NCI-H2227 treated with DMSO at 0.1 percent for 48 hours (cell line): ENCODE results near the gene ZBTB16.
"Not testable (repeated sequence)": the region's sequence is repeated elsewhere in the genome, so short reads cannot be mapped to it uniquely, and the experiment has no call there.

Source experiments
- DNase-seq: peaks from one replicate; lab custom pipeline; 2025; lab: John Stamatoyannopoulos, UW

The ZBTB16 gene

GRCh38 chr11:114042234-114042633 is 17.3 kb upstream of the ZBTB16 start:
- no peak for DNase-seq

DNA sequence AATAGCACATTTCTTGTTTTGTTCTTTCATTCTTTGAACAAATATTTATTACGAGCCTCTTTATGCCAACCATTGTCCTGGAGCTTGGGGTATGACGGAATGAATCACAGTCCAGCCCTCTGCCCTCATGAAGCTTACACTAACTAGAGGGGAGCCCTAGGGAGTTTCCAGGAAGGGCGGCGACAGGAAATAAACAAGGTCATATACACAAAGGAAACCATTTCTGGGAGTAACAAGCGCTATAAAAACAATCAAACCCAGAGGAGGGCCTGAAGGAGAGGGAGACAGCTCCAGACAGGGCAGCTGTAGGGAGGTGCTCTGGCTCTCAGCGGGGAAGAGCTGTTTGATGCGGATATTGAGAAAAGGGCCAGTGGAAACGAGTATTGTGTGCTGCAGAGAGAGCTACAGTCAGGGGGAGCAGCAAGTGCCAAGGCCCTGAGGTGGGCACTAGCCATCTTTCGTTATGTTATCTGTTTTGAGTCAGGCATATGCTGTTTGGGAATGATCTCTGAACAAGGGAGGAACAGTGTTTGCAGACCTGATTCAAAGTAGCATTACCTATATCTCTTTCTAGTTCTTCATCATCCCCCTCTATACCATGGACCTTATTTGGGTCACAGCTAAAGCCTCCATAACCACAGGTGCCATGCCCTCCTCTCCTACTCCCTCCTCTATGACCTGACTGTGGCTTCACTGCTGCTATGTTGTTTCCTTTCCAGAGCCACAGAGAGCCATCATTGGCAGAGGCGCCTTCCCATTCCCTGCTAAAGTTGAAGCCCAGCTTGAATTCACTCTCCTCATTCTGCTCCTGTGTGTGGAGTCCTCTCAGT is 15.3 kb upstream of the ZBTB16 start:
- no peak for DNase-seq

DNA sequence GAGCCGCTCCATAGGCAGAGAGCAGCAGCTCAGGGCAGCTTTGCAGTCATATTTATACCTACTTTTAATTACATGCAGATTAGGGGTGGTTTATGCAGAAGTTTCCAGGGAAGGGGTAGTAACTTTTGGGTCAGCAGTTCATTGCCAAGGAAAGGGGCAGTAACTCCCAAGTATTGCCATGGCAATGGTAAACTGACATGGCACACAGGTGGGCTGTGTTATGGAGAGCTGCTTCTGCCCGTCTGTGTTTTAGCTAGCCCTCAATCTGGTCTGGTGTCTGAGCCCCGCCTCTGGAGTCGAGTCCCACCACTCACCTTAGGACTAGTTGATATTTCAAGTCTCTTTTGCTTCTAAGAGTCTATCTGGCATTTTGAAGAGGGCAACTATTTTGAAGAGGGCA is 12.2 kb upstream of the ZBTB16 start:
- DNase-seq: no peak

DNA sequence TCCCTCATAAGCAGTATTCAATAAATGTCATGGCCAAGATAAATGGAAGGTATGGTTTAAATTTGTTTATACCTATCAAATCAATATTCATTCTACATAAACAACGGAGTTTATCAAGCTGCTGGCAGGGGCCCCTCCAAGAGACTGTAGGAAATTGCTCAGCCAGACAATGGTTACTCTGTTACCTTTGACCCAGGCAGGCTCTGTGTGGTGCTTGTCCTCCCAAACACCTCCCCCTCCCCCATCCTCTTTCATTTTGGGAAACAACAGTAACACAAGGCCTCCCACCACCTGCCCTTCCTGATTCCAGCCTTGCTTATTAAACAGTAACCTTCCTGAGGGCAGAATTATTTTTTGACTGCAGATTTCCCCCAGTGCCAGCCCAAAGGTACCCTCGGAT is 10.5 kb upstream of the ZBTB16 start:
- no peak for DNase-seq

GRCh38 chr11:114049766-114050165 is 9.7 kb upstream of the ZBTB16 start:
- DNase-seq: not testable (repeated sequence)

- peak; percentile 62 for DNase-seq
Observed at GRCh38 chr11:114050258-114050927, 9.1 kb upstream of the ZBTB16 start.

DNA sequence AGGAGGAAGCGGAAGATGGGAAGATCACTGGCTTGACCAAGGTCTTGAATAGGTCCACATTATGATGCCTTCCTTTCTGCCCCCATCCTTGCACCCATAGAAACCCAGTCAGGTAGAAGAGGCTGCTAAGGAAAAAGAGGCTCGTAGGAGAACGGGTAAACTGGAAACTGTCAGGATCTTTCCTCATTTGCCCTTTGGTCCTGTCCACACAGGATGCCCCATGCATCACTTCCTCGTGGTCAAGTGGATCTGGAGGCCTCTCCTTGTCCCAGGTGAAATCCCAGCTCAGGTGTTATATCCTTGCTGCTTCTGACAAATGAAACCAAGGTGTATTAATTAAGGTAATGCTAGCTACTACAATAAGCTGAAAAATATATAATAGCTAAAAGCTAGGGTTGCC is 8.0 kb upstream of the ZBTB16 start:
- DNase-seq: no peak

DNA sequence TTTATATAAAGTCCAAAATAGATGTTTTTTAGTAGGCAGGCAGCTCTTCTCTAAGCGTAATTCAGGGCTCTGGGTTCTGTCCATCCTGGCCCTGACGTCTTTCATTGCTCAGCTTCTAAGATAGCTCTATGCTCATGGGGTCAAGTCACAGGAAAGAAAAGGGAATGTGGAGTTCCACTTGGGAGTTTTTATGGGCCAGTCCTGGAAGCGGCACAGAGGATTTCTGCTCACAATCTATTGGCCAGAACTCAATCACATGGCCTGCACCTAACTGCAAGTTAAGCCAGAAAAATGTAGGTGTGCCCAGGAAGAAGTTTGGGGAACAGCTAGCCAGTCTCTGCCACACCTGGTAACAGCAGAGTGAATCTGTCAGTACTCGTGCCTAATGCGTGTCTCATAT is 7.4 kb upstream of the ZBTB16 start:
- DNase-seq: no peak

DNA sequence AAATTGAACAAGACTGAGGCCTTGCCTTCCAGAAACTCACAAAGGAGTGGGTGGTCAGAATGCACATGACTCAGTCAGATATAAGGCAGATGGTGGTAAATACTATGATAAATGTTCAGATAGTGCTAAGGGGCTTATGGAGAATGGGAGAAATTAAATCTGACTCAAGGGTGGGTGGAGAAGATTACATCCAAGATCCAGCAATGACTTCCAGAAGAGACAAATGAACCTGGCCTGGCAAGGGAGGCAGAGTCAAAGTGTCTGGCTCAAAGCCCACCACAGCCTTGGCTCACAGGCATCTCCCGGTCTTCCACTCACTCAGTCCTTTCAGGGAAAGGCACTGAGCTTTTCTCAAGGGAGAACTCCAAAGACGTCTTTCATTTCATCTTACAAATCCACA is 6.1 kb upstream of the ZBTB16 start:
- DNase-seq: no peak

- no peak for DNase-seq
Observed at GRCh38 chr11:114054806-114055205, 4.7 kb upstream of the ZBTB16 start.

GRCh38 chr11:114056409-114056808 is 3.1 kb upstream of the ZBTB16 start:
- no peak for DNase-seq

DNA sequence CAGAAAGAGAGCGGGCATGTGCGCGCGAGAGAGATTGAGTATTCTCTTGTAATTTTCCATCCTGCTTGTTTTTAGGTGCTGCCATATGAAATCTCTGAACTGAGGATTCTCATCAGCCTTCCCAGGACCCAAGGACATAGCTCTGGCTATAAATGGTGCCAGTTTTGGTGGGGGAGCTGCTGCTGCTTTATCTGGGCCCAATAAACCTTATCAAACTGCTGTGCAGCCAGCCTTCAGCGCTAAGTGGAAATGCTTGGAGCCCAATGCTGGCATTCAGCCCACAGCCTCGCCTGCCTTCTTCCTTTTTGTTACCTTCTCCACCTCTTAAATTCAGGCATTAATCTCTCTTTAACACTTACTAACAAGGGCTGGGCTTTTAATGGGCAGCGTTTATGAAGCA is 2.4 kb upstream of the ZBTB16 start:
- no peak for DNase-seq

DNA sequence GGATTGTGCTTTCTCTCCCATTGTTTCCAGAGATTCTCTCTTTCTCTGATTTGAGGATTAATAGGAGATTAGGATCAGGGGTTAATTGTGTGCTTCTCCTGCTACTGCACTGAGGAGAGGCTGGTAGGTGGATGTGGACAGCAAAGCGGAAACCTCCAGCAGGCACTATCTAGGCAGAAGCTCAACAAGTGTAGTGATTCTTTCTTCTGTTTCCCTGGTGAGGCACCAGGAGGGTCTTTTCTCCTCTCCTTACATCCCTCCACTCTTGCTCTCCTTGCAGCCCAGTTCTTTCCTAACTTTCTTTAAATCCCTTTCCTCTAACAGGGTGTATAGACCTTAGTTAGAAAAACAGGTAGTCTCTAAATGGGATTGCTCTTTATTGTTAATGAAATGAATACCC is 1.9 kb upstream of the ZBTB16 start:
- peak; percentile 25 for DNase-seq

GRCh38 chr11:114058026-114058706 is 1.3 kb upstream of the ZBTB16 start:
- no peak for DNase-seq

DNA sequence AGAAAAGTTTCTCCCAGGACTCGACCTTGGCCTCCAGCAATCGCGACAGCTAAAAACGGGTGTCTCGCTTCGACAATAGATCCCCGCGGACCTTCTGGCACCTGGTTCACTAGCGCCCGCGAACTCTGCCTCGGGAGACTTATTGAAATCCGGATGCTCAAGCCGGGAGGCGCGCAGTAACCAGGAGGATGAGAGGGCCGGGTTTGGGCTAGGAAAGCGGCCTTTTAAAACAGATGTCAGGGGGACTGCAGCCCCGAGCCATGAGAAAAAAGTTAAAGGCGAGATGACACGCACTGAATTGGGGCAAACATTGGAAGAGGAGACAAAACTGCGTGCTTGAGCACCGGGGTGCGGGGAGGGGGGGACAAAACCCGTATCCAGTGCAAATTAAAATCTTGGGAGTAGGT is 637 bp upstream of the ZBTB16 start:
- DNase-seq: no peak

GRCh38 chr11:114059984-114060391 is 477 bp downstream of the ZBTB16 start:
- no peak for DNase-seq

DNA sequence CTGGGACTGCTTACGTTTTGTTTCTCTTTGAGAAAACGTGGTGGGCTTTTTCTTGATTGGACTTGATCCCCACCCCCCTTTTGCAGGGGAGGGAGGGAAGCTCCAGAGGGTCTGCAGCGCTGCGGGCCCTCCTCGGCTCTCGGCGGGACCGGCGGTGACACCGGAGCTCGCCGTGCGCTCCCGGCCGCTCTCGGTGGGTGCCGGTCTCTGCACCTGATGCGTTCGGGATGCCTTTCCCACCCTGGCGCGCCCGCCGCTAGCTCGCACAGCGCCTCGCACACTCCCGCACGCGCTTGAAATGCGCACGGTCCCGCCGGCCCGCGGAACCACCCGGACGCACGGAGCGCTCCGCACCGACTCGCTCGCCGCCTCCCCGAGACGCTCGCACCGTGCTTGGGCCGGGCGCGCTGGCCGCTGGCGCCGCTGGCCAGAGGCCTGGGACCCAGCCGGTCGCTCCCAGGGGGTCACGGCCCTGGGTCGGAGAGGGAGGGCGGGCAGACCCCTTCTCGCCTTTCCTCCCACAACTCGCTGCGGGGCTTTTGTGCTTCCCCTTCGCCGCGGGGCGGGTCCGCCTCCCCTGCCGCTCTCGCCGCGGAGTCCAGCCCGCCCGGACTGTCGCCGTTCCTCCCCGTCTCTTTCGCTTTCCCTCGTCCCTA is 1.0 kb downstream of the ZBTB16 start:
- no peak for DNase-seq

GRCh38 chr11:114061048-114061680 is 1.7 kb downstream of the ZBTB16 start:
- DNase-seq: no peak

GRCh38 chr11:114061681-114062049 is 2.2 kb downstream of the ZBTB16 start:
- peak; percentile 26 for DNase-seq

DNA sequence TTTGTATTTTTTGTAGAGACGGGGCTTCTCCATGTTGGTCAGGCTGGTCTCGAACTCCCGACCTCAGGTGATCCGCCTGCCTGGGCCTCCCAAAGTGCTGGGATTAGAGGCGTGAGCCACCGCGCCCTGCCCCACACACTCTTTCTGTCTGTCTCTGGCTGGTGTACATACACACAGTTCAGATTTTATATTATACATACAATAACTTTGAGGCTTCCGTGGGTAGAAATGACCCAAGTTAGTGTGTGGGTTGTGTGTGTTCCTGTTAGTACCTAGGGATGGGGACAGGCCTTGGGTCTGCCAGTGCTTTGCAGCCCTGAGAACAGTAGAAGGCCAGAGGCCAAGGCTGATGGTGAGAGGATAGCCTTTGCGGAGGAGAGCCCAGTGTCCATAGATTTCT is 2.8 kb downstream of the ZBTB16 start:
- no peak for DNase-seq

DNA sequence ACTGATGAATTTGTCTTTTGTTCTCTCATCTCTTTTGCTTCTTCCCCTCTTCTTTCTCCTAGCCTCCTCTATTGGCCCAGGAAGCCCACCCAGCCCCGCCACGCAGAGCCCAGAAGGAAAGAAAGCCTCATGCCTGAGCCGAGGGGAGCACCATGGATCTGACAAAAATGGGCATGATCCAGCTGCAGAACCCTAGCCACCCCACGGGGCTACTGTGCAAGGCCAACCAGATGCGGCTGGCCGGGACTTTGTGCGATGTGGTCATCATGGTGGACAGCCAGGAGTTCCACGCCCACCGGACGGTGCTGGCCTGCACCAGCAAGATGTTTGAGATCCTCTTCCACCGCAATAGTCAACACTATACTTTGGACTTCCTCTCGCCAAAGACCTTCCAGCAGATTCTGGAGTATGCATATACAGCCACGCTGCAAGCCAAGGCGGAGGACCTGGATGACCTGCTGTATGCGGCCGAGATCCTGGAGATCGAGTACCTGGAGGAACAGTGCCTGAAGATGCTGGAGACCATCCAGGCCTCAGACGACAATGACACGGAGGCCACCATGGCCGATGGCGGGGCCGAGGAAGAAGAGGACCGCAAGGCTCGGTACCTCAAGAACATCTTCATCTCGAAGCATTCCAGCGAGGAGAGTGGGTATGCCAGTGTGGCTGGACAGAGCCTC is 3.8 kb downstream of the ZBTB16 start:
- no peak for DNase-seq

GRCh38 chr11:114063829-114064201 is 4.3 kb downstream of the ZBTB16 start:
- DNase-seq: no peak
